Neutrophil (primary cell): ENCODE data around the gene HTRA2.

ENCODE experiments used
- H3K27ac ChIP-seq: fragments of 200-600 bp; sonication (generic); 2 replicates; pipeline ENCODE4 v1.5.1; 2016; ENCODE audit warnings: mild to moderate bottlenecking, moderate library complexity
- H3K27me3 ChIP-seq: fragments of 200-600 bp; sonication (generic); 2 replicates; pipeline ENCODE4 v1.6.0; 2016; ENCODE audit warnings: mild to moderate bottlenecking
- H3K36me3 ChIP-seq: fragments of 200-600 bp; sonication (generic); 2 replicates; pipeline ENCODE4 v1.5.1; 2017
- H3K4me1 ChIP-seq, 2 experiments: fragments of 200-600 bp in 1 of 2; sonication (generic) in 1 of 2; 1 replicate in 1 of 2; 2 replicates in 1 of 2; pipeline versions ENCODE4 v1.5.1 to v1.6.1; 2013 to 2016; ENCODE audit warnings: low read depth in 1 of 2, low read length in 1 of 2, mild to moderate bottlenecking in 1 of 2, moderate library complexity in 1 of 2; ENCODE audit not compliant: control insufficient read depth in 1 of 2, insufficient read depth in 1 of 2
- H3K4me3 ChIP-seq, 2 experiments: fragments of 200-600 bp in 1 of 2; sonication (generic) in 1 of 2; 1 replicate in 1 of 2; 2 replicates in 1 of 2; pipeline ENCODE4 v1.5.1; 2013 to 2016; ENCODE audit warnings: low read depth in 1 of 2, low read length in 1 of 2, mild to moderate bottlenecking in 1 of 2, moderate library complexity in 1 of 2
- H3K9me3 ChIP-seq: fragments of 200-600 bp; sonication (generic); 2 replicates; pipeline ENCODE4 v1.5.1; 2016
- CTCF ChIP-seq: fragments of 200-600 bp; sonication (generic); IDR thresholded peaks from 2 replicates; pipeline ENCODE4 v1.5.1; 2016; ENCODE audit warnings: antibody characterized with exemption

HTRA2 gene

GRCh38 chr2:74528600-74529356 lies 955 bp upstream of the HTRA2 start:
- H3K36me3 ChIP-seq = peaks cover 39% of the 10 kb centered on the region
- H3K27ac ChIP-seq = peak overlapping the region; percentile 94
- TF ChIP-seq CTCF = no peak

GRCh38 chr2:74530239-74531187 lies 780 bp downstream of the HTRA2 start:
- H3K36me3 ChIP-seq = peaks cover 45% of the 10 kb centered on the region
- H3K4me1 ChIP-seq = peaks cover 32 to 33% of the 10 kb centered on the region in 2 experiments
- no peak for TF ChIP-seq CTCF
- no peaks in the 10 kb centered on the region for H3K27me3 ChIP-seq
- peak overlapping the region; percentile 94 for H3K27ac ChIP-seq
- H3K9me3 ChIP-seq = no peaks in the 10 kb centered on the region
- peak overlapping the region; percentile 74 to 97 for H3K4me3 ChIP-seq

More at GRCh38 chr2:74528600-74529356, 955 bp upstream of the HTRA2 start:
- Histone ChIP-seq H3K4me1 (peaks cover 32 to 33% of the 10 kb centered on the region in 2 experiments), H3K27me3 (no peaks in the 10 kb centered on the region), H3K9me3 (no peaks in the 10 kb centered on the region), H3K4me3 (peak overlapping the region; percentile 74 to 97)

GRCh38 chr2:74531666-74532065 lies 1.9 kb downstream of the HTRA2 start:
- no peak overlapping the region for H3K4me3 ChIP-seq
- no peak overlapping the region for H3K27ac ChIP-seq
- H3K4me1 ChIP-seq = peaks cover 32 to 33% of the 10 kb centered on the region in 2 experiments
- H3K9me3 ChIP-seq = no peaks in the 10 kb centered on the region
- no peak for TF ChIP-seq CTCF
- peaks cover 33% of the 10 kb centered on the region for H3K36me3 ChIP-seq
- no peaks in the 10 kb centered on the region for H3K27me3 ChIP-seq

GRCh38 chr2:74532222-74532621 lies 2.5 kb downstream of the HTRA2 start:
- Histone ChIP-seq H3K4me1 (peaks cover 32 to 33% of the 10 kb centered on the region in 2 experiments), H3K4me3 (no peak overlapping the region), H3K9me3 (no peaks in the 10 kb centered on the region), H3K27me3 (no peaks in the 10 kb centered on the region), H3K27ac (no peak overlapping the region), H3K36me3 (peaks cover 28% of the 10 kb centered on the region)
- TF ChIP-seq CTCF = no peak

GRCh38 chr2:74533464-74533863 lies 3.7 kb downstream of the HTRA2 start:
- no peak for TF ChIP-seq CTCF
- Histone ChIP-seq H3K4me1 (peaks cover 28 to 31% of the 10 kb centered on the region in 2 experiments), H3K9me3 (no peaks in the 10 kb centered on the region), H3K36me3 (peaks cover 21% of the 10 kb centered on the region), H3K27me3 (no peaks in the 10 kb centered on the region), H3K27ac (no peak overlapping the region), H3K4me3 (no peak overlapping the region)
